NCI-H1436 (cell line): ENCODE measurements around the gene UROS.
A peak's percentile ranks its signal among the peaks of the same experiment; 100 is the strongest.

ENCODE experiments used
- DNase-seq: peaks from one replicate; lab custom pipeline; 2025; lab: John Stamatoyannopoulos, UW

The UROS gene

GRCh38 chr10:125788156-125789034 lies 34.7 kb downstream of the UROS start:
- no peak for DNase-seq

- DNase-seq, result no peak
Observed at GRCh38 chr10:125785791-125786190, 37.3 kb downstream of the UROS start.

GRCh38 chr10:125783957-125784356 lies 39.1 kb downstream of the UROS start:
- no peak for DNase-seq

- DNase-seq, result no peak
Observed at GRCh38 chr10:125783408-125783807, 39.6 kb downstream of the UROS start.

- no peak for DNase-seq
Observed at GRCh38 chr10:125782616-125783015, 40.4 kb downstream of the UROS start.

GRCh38 chr10:125782054-125782453 lies 41.0 kb downstream of the UROS start:
- no peak for DNase-seq

GRCh38 chr10:125781374-125781773 lies 41.7 kb downstream of the UROS start:
- DNase-seq, result no peak

GRCh38 chr10:125779403-125780327 lies 43.4 kb downstream of the UROS start:
- no peak for DNase-seq

GRCh38 chr10:125778556-125778955 lies 44.5 kb downstream of the UROS start:
- no peak for DNase-seq

- DNase-seq, result no peak
Observed at GRCh38 chr10:125777806-125778205, 45.3 kb downstream of the UROS start.

- DNase-seq, result no peak
Observed at GRCh38 chr10:125775491-125776106, 47.5 kb downstream of the UROS start, which contains the start of gene MMP21. Gene MMP21 (minus strand): TSS chr10:125775821. CDS start chr10:125775821, 0 bp downstream.

GRCh38 chr10:125774581-125775191 lies 48.4 kb downstream of the UROS start:
- no peak for DNase-seq

GRCh38 chr10:125773687-125774543 lies 49.1 kb downstream of the UROS start:
- DNase-seq, result no peak

- no peak for DNase-seq
Observed at GRCh38 chr10:125772864-125773180, 50.2 kb downstream of the UROS start.

- no peak for DNase-seq
Observed at GRCh38 chr10:125772112-125772863, 50.8 kb downstream of the UROS start.

GRCh38 chr10:125770844-125771243 lies 52.2 kb downstream of the UROS start:
- DNase-seq, result no peak

- DNase-seq, result no peak
Observed at GRCh38 chr10:125769175-125769574, 53.9 kb downstream of the UROS start.

GRCh38 chr10:125768219-125768855 lies 54.7 kb downstream of the UROS start:
- peak; percentile 12 for DNase-seq

GRCh38 chr10:125766511-125766910 lies 56.5 kb downstream of the UROS start:
- no peak for DNase-seq

- DNase-seq, result no peak
Observed at GRCh38 chr10:125765835-125766234, 57.2 kb downstream of the UROS start.
